Fibroblast of the aortic adventitia (primary cell): ENCODE data around the gene SSH2. TPM values are rescaled to one million over a fixed set of nuclear protein-coding genes. Genes with fewer than 3 reads are reported as not detected.

ENCODE experiments used
- DNase-seq: peaks from one replicate; pipeline ENCODE4 v3.0.0-alpha.2; 2010; ENCODE audit warnings: low read depth
- H3K4me3 ChIP-seq: 2 replicates; pipeline ENCODE4 v1.5.1; 2011; ENCODE audit warnings: low read depth, mild to moderate bottlenecking, control low read depth, low read length, moderate library complexity
- CTCF ChIP-seq: IDR thresholded peaks from 2 replicates; pipeline ENCODE4 v1.5.1; 2011; ENCODE audit warnings: mild to moderate bottlenecking, low read length, control low read depth, inconsistent platforms; ENCODE audit not compliant: insufficient read depth
- total RNA-seq: library from RNA; depleted of rRNA; stranded (reverse); fragments of >200 nt; gene quantifications from 2 replicates; pipeline ENCODE4 v1.2.3, GENCODE V29; 2012; ENCODE audit warnings: low replicate concordance

Gene SSH2
- total RNA-seq, 1 donor, result 21.1 TPM

- no peak for TF ChIP-seq CTCF
- DNase-seq, result no peak
- H3K4me3 ChIP-seq, result no peak overlapping the region
Observed at GRCh38 chr17:29620271-29620670, 309.8 kb downstream of the SSH2 start.

DNA sequence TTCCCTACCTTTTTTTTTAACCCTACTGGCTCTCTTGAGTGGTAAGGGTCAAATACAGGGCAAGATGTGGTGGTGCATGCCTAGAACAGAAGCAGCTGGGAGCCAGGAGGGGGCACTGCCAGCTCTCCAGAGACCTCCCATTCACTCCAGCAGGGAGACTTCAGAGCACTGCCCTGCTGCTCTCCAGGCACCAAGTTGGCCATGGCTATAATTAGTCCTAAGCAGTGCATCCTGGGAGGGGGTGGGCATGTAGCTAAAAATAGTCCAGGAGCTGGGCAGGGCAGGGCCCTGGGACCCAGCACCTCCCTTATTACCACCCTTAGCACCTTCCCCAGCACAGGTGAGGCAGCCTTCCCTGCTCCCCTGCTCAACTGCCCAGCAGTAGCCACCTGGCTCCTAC lies 310.8 kb downstream of the SSH2 start:
- no peak for TF ChIP-seq CTCF
- peak; percentile 33 for DNase-seq
- H3K4me3 ChIP-seq, result no peak overlapping the region

DNA sequence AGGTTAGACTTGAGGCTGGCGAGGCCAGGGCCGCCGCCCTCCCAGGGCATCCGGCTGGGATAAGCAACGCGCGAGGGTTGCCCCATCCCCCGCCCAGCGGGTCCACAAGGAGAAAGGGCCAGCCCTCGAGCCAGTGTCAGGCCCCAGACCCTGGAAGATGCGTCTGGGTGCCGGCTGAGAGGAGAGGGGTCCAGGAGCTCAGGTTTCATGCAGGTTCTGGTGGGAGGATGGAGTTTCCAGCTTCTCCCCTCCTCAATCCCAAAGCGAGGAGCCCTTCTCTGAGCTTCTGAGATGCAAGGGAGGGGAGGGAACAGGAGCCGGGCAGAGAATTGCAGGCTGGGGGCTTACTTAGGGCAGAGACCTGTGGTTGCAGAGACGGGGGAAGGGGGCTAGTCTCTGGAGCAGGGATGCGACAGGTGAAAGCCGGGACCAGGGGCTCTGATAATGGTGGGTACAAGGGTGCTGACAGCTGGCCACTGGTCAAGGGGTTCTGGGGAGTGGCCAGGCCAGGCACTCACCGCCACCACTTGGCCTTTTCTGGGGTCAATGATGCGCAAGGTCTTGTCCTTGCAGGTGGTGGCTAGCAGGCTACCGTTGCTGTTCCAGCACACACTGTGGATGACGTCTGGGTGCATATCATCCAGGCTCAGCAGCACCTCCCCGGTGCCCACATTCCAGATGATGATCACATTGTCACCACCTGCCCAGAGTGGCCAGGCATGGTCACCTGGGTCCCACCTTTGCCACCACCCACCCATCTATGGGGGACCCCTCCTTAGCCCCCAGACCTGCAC lies 311.6 kb downstream of the SSH2 start:
- TF ChIP-seq CTCF, result no peak
- no peak overlapping the region for H3K4me3 ChIP-seq
- DNase-seq, result no peak

- DNase-seq, result peak; percentile 45
- peak; percentile 53 for TF ChIP-seq CTCF
- no peak overlapping the region for H3K4me3 ChIP-seq
Observed at GRCh38 chr17:29617481-29618271, 312.4 kb downstream of the SSH2 start.

DNA sequence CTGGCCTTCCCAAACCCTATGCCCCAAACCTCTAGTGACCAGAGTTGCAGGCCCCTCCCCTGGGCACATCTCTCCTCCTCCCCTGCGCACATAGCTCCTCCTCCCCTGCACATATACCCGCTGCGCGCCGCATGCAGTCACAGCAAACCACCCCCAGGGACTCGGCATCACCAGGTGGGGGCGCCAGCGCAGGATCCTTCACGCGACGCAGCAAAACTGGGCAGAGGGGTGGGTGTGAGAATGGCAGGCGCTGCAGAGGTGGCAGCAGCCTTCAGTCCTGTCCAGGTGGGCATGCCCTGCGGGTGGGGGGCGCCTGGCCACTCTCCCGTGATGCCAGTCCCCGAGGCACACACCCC lies 312.9 kb downstream of the SSH2 start:
- no peak overlapping the region for H3K4me3 ChIP-seq
- peak; percentile 53 for TF ChIP-seq CTCF
- DNase-seq, result peak; percentile 39

GRCh38 chr17:29616300-29617048 lies 313.6 kb downstream of the SSH2 start:
- H3K4me3 ChIP-seq, result no peak overlapping the region
- no peak for TF ChIP-seq CTCF

More at GRCh38 chr17:29616300-29617048, 313.6 kb downstream of the SSH2 start:
- no peak for DNase-seq
